Measurements from ENCODE around the gene RPS10. TPM values are rescaled to one million over a fixed set of nuclear protein-coding genes. Genes with fewer than 3 reads are reported as not detected.

RPS10 gene
- polyA plus RNA-seq, 1 donor from 2014 or later: 3,258 TPM

DNA sequence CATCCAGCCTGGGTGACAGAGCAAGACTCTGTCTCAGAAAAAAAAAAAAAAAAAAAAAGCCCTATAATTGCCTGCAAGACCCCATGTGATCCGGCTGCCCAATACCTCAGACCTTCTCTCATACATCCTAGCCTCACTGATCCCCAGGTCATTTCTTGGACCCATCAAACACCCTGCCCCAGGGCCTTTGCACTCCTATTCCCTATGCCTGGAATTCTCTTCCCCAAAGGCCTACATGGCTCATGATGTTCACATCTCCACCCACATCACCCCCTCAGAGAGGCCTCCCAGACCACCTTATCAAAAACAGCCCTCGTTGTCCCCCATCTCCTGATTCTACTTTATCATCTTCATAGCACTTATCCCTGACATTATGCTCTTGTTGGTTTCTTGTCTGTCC, 48.9 kb upstream of the RPS10 start:
- Histone ChIP-seq H2AFZ (ENCODE audit: low read depth, low read length) (no peak overlapping the region), H3K9me3 (ENCODE audit: low read length) (no peaks in the 10 kb centered on the region), H3K4me3 (ENCODE audit: low read length) (no peak overlapping the region), H3F3A (ENCODE audit: insufficient read depth, low read length, poor library complexity, severe bottlenecking) (no peaks in the 10 kb centered on the region), H3K79me2 (replicated peaks; ENCODE audit: insufficient read depth, low read length) (no peaks in the 10 kb centered on the region), H4K20me1 (ENCODE audit: insufficient read depth) (no peaks in the 10 kb centered on the region), H3K9ac (ENCODE audit: low read length) (no peak overlapping the region), H3K36me3 (ENCODE audit: insufficient read depth, low read length) (no peaks in the 10 kb centered on the region), H3K9me2 (ENCODE audit: insufficient read depth, low read length) (no peaks in the 10 kb centered on the region), H3K4me2 (ENCODE audit: low read length) (no peak overlapping the region), H3K27ac (ENCODE audit: low read length) (no peak overlapping the region), H3K27me3 (ENCODE audit: insufficient read depth, low read depth, low read length) (no peaks in the 10 kb centered on the region)
- TF ChIP-seq POLR2AphosphoS5 (IDR thresholded peaks at IDR 0.05) (no peak), EP300 (conservative IDR thresholded peaks at IDR 0.05; ENCODE audit: poor library complexity, severe bottlenecking) (no peak), TAF1 (IDR thresholded peaks at IDR 0.05; ENCODE audit: low read depth) (no peak), MXI1 (conservative IDR thresholded peaks at IDR 0.05; ENCODE audit: poor library complexity, severe bottlenecking) (no peak)
- TF ChIP-seq, protein P1, sequence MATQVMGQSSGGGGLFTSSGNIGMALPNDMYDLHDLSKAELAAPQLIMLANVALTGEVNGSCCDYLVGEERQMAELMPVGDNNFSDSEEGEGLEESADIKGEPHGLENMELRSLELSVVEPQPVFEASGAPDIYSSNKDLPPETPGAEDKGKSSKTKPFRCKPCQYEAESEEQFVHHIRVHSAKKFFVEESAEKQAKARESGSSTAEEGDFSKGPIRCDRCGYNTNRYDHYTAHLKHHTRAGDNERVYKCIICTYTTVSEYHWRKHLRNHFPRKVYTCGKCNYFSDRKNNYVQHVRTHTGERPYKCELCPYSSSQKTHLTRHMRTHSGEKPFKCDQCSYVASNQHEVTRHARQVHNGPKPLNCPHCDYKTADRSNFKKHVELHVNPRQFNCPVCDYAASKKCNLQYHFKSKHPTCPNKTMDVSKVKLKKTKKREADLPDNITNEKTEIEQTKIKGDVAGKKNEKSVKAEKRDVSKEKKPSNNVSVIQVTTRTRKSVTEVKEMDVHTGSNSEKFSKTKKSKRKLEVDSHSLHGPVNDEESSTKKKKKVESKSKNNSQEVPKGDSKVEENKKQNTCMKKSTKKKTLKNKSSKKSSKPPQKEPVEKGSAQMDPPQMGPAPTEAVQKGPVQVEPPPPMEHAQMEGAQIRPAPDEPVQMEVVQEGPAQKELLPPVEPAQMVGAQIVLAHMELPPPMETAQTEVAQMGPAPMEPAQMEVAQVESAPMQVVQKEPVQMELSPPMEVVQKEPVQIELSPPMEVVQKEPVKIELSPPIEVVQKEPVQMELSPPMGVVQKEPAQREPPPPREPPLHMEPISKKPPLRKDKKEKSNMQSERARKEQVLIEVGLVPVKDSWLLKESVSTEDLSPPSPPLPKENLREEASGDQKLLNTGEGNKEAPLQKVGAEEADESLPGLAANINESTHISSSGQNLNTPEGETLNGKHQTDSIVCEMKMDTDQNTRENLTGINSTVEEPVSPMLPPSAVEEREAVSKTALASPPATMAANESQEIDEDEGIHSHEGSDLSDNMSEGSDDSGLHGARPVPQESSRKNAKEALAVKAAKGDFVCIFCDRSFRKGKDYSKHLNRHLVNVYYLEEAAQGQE (IDR thresholded peaks at IDR 0.05; ENCODE audit: borderline replicate concordance): no peak

DNA sequence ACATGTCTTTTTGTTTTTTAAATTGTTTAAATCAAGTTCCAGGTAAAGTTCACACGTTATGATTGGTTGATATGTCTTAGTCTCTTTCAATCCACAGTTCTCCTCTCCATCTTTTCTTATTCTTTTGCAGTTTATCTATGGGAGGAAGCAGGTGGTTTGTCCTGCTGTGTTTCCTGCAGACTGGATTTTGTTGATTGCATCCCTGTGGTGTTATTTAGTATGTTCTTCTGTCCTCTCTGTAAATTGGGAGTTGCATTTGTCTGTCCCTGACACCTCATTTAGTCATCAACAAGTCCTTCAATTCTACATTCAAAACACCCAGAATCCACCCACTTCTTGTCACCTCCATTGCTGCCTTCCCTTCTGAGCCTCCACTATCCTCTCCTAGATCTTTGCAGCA, 48.1 kb upstream of the RPS10 start:
- Histone ChIP-seq H3K9me3 (ENCODE audit: low read length) (no peaks in the 10 kb centered on the region), H4K20me1 (ENCODE audit: insufficient read depth) (no peaks in the 10 kb centered on the region), H3K4me2 (ENCODE audit: low read length) (no peak overlapping the region), H3K27me3 (ENCODE audit: insufficient read depth, low read depth, low read length) (no peaks in the 10 kb centered on the region), H3K4me3 (ENCODE audit: low read length) (no peak overlapping the region), H3K9me2 (ENCODE audit: insufficient read depth, low read length) (no peaks in the 10 kb centered on the region), H3K27ac (ENCODE audit: low read length) (no peak overlapping the region), H3K9ac (ENCODE audit: low read length) (no peak overlapping the region), H3K36me3 (ENCODE audit: insufficient read depth, low read length) (no peaks in the 10 kb centered on the region), H3F3A (ENCODE audit: insufficient read depth, low read length, poor library complexity, severe bottlenecking) (no peaks in the 10 kb centered on the region), H3K79me2 (replicated peaks; ENCODE audit: insufficient read depth, low read length) (no peaks in the 10 kb centered on the region), H2AFZ (ENCODE audit: low read depth, low read length) (no peak overlapping the region)
- TF ChIP-seq, protein P1 (IDR thresholded peaks at IDR 0.05; ENCODE audit: borderline replicate concordance): no peak
- no peak for TF ChIP-seq TAF1 (IDR thresholded peaks at IDR 0.05; ENCODE audit: low read depth)
- no peak for TF ChIP-seq MXI1 (conservative IDR thresholded peaks at IDR 0.05; ENCODE audit: poor library complexity, severe bottlenecking)
- TF ChIP-seq EP300 (conservative IDR thresholded peaks at IDR 0.05; ENCODE audit: poor library complexity, severe bottlenecking): no peak
- TF ChIP-seq SMC3 (conservative IDR thresholded peaks at IDR 0.05; ENCODE audit: poor library complexity): no peak
- no peak for TF ChIP-seq RAD21 (conservative IDR thresholded peaks at IDR 0.05)
- no peak for TF ChIP-seq POLR2AphosphoS5 (IDR thresholded peaks at IDR 0.05)
- no peak for TF ChIP-seq EZH2 (IDR thresholded peaks at IDR 0.05; ENCODE audit: borderline replicate concordance, insufficient read depth, low read length, poor library complexity, severe bottlenecking)
- TF ChIP-seq, protein P2, sequence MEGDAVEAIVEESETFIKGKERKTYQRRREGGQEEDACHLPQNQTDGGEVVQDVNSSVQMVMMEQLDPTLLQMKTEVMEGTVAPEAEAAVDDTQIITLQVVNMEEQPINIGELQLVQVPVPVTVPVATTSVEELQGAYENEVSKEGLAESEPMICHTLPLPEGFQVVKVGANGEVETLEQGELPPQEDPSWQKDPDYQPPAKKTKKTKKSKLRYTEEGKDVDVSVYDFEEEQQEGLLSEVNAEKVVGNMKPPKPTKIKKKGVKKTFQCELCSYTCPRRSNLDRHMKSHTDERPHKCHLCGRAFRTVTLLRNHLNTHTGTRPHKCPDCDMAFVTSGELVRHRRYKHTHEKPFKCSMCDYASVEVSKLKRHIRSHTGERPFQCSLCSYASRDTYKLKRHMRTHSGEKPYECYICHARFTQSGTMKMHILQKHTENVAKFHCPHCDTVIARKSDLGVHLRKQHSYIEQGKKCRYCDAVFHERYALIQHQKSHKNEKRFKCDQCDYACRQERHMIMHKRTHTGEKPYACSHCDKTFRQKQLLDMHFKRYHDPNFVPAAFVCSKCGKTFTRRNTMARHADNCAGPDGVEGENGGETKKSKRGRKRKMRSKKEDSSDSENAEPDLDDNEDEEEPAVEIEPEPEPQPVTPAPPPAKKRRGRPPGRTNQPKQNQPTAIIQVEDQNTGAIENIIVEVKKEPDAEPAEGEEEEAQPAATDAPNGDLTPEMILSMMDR (IDR thresholded peaks at IDR 0.05; ENCODE audit: poor library complexity, severe bottlenecking): no peak

All from neural cell (in vitro differentiated cells).